Trophoblast cell (in vitro differentiated cells and primary cell): Measurements from ENCODE around the gene EIF4G2.

Experiments
- DNase-seq, 2 donors: peaks; one replicate each; pipeline ENCODE4 v3.0.0-alpha.2; 2016
- H2AFZ ChIP-seq: 2 replicates; pipeline ENCODE4 v1.6.1; 2013; ENCODE audit warnings: low read length, moderate library complexity, mild to moderate bottlenecking; ENCODE audit not compliant: insufficient read depth, poor library complexity
- H2AK5ac ChIP-seq: 2 replicates; pipeline ENCODE4 v1.6.1; 2013; ENCODE audit warnings: mild to moderate bottlenecking, low read length
- H2BK120ac ChIP-seq: 2 replicates; pipeline ENCODE4 v1.6.1; 2013; ENCODE audit warnings: low read length, mild to moderate bottlenecking, moderate library complexity; ENCODE audit not compliant: insufficient read depth, poor library complexity
- H2BK12ac ChIP-seq: 2 replicates; pipeline ENCODE4 v1.6.1; 2013; ENCODE audit warnings: mild to moderate bottlenecking, low read length, moderate library complexity
- H2BK5ac ChIP-seq: 2 replicates; pipeline ENCODE4 v1.6.1; 2013; ENCODE audit warnings: low read length, low read depth, moderate library complexity, mild to moderate bottlenecking; ENCODE audit not compliant: poor library complexity
- H3K14ac ChIP-seq: 2 replicates; pipeline ENCODE4 v1.6.1; 2013; ENCODE audit warnings: mild to moderate bottlenecking, low read length
- H3K18ac ChIP-seq: 2 replicates; pipeline ENCODE4 v1.6.1; 2013; ENCODE audit warnings: mild to moderate bottlenecking, low read length
- H3K23ac ChIP-seq: 2 replicates; pipeline ENCODE4 v1.6.1; 2013; ENCODE audit warnings: low read length
- H3K27ac ChIP-seq: 2 replicates; pipeline ENCODE4 v1.5.1; 2013; ENCODE audit warnings: low read depth, mild to moderate bottlenecking, inconsistent platforms, low read length, moderate library complexity
- H3K27me3 ChIP-seq: 2 replicates; pipeline ENCODE4 v1.6.1; 2013; ENCODE audit warnings: inconsistent platforms, mild to moderate bottlenecking, low read length, moderate library complexity; ENCODE audit not compliant: insufficient read depth
- H3K36me3 ChIP-seq, 2 experiments: 1 replicate in 1 of 2; 2 replicates in 1 of 2; pipeline ENCODE4 v1.6.1; 2013; ENCODE audit warnings: low read length in 2 of 2, mild to moderate bottlenecking in 2 of 2, moderate library complexity in 1 of 2; ENCODE audit not compliant: insufficient read depth in 2 of 2, control insufficient read depth in 1 of 2
- H3K4ac ChIP-seq: 2 replicates; pipeline ENCODE4 v1.6.1; 2013; ENCODE audit warnings: low read depth, mild to moderate bottlenecking, low read length, moderate library complexity
- H3K4me1 ChIP-seq, 2 experiments: 1 replicate in 1 of 2; 2 replicates in 1 of 2; pipeline ENCODE4 v1.6.1; 2013; ENCODE audit warnings: low read length in 2 of 2, mild to moderate bottlenecking in 2 of 2, moderate library complexity in 1 of 2; ENCODE audit not compliant: insufficient read depth in 2 of 2, control insufficient read depth in 1 of 2
- H3K4me2 ChIP-seq: 2 replicates; pipeline ENCODE4 v1.6.1; 2013; ENCODE audit warnings: inconsistent platforms, mild to moderate bottlenecking, low read length, moderate library complexity
- H3K4me3 ChIP-seq: 2 replicates; pipeline ENCODE4 v1.5.1; 2013; ENCODE audit warnings: mild to moderate bottlenecking, low read depth, low read length, inconsistent platforms
- H3K79me1 ChIP-seq: one replicate; pipeline ENCODE4 v1.6.1; 2013; ENCODE audit warnings: low read length
- H3K79me2 ChIP-seq: 2 replicates; pipeline ENCODE4 v1.6.1; 2013; ENCODE audit warnings: low read length, mild to moderate bottlenecking; ENCODE audit not compliant: control insufficient read depth, insufficient read depth, poor library complexity
- H3K9ac ChIP-seq: 2 replicates; pipeline ENCODE4 v1.6.1; 2013; ENCODE audit warnings: mild to moderate bottlenecking, low read length
- H3K9me3 ChIP-seq: 2 replicates; pipeline ENCODE4 v1.6.1; 2013; ENCODE audit warnings: low read depth, mild to moderate bottlenecking, control low read depth, inconsistent platforms, low read length; ENCODE audit not compliant: insufficient read depth
- H4K12ac ChIP-seq: 2 replicates; pipeline ENCODE4 v1.6.1; 2013; ENCODE audit warnings: low read depth, mild to moderate bottlenecking, low read length, moderate library complexity
- H4K8ac ChIP-seq: 2 replicates; pipeline ENCODE4 v1.6.1; 2013; ENCODE audit warnings: low read depth, mild to moderate bottlenecking, low read length, moderate library complexity
- H4K91ac ChIP-seq: one replicate; pipeline ENCODE4 v1.6.1; 2013; ENCODE audit warnings: low read depth, mild to moderate bottlenecking, low read length, moderate library complexity
- whole genome bisulfite sequencing: extraction: QIAGEN DNeasy Blood & Tissue Kit; methylation state at CpG from one replicate; pipeline ENCODE4 v1.1.7; 2013; ENCODE audit warnings: missing lambda C conversion rate; ENCODE audit not compliant: insufficient read length, insufficient coverage; ENCODE audit errors: extremely low coverage; 5-methylcytosine and 5-hydroxymethylcytosine counted together

Gene EIF4G2

GRCh38 chr11:10763766-10764165 lies 45.0 kb downstream of the EIF4G2 start:
- H3K27ac ChIP-seq, result no peak overlapping the region
- no peaks in the 10 kb centered on the region for H3K27me3 ChIP-seq
- no peak overlapping the region for H2BK5ac ChIP-seq
- H2BK120ac ChIP-seq, result no peak overlapping the region
- no peak overlapping the region for H3K14ac ChIP-seq
- no peak overlapping the region for H4K12ac ChIP-seq
- no peaks in the 10 kb centered on the region for H3K4me1 ChIP-seq
- peaks cover 8 to 23% of the 10 kb centered on the region in 2 experiments for H3K36me3 ChIP-seq
- H3K79me2 ChIP-seq, result no peaks in the 10 kb centered on the region
- no peak overlapping the region for H3K4ac ChIP-seq
- H2AFZ ChIP-seq, result no peak overlapping the region
- H3K9me3 ChIP-seq, result no peaks in the 10 kb centered on the region
- no peak overlapping the region for H4K91ac ChIP-seq
- no peak for DNase-seq
- H3K4me3 ChIP-seq, result no peak overlapping the region
- H3K9ac ChIP-seq, result no peak overlapping the region
- H3K79me1 ChIP-seq, result no peaks in the 10 kb centered on the region
- H3K18ac ChIP-seq, result no peak overlapping the region
- H2AK5ac ChIP-seq, result no peak overlapping the region
- WGBS, result no CpG with 5 or more reads among the region's 4 CpGs
- H3K23ac ChIP-seq, result no peak overlapping the region
- H2BK12ac ChIP-seq, result no peak overlapping the region
- H3K4me2 ChIP-seq, result no peak overlapping the region
- no peak overlapping the region for H4K8ac ChIP-seq

GRCh38 chr11:10762913-10763421 lies 45.8 kb downstream of the EIF4G2 start:
- Histone ChIP-seq H2BK12ac (no peak overlapping the region), H3K9ac (no peak overlapping the region), H3K4me2 (no peak overlapping the region), H3K79me1 (no peaks in the 10 kb centered on the region), H3K14ac (no peak overlapping the region), H3K79me2 (no peaks in the 10 kb centered on the region), H3K27me3 (no peaks in the 10 kb centered on the region), H3K4me3 (no peak overlapping the region), H3K9me3 (no peaks in the 10 kb centered on the region), H4K12ac (no peak overlapping the region), H2AFZ (no peak overlapping the region), H4K8ac (no peak overlapping the region), H3K4me1 (no peaks in the 10 kb centered on the region), H4K91ac (no peak overlapping the region), H3K18ac (no peak overlapping the region), H2AK5ac (no peak overlapping the region), H3K27ac (no peak overlapping the region), H3K4ac (no peak overlapping the region), H3K36me3 (peaks cover 9 to 25% of the 10 kb centered on the region in 2 experiments), H3K23ac (no peak overlapping the region), H2BK5ac (no peak overlapping the region), H2BK120ac (no peak overlapping the region)
- no CpG with 5 or more reads among the region's 4 CpGs for WGBS
- DNase-seq, result no peak

GRCh38 chr11:10762185-10762584 lies 46.5 kb downstream of the EIF4G2 start:
- Histone ChIP-seq H3K4ac (no peak overlapping the region), H2BK5ac (no peak overlapping the region), H2BK12ac (no peak overlapping the region), H3K79me2 (no peaks in the 10 kb centered on the region), H4K91ac (no peak overlapping the region), H3K4me3 (no peak overlapping the region), H3K14ac (no peak overlapping the region), H3K23ac (no peak overlapping the region), H3K4me1 (no peaks in the 10 kb centered on the region), H2BK120ac (no peak overlapping the region), H3K27ac (no peak overlapping the region), H3K18ac (no peak overlapping the region), H3K27me3 (no peaks in the 10 kb centered on the region), H4K12ac (no peak overlapping the region), H3K9me3 (no peaks in the 10 kb centered on the region), H2AK5ac (no peak overlapping the region), H3K9ac (no peak overlapping the region), H2AFZ (no peak overlapping the region), H3K79me1 (no peaks in the 10 kb centered on the region), H3K36me3 (peaks cover 11 to 26% of the 10 kb centered on the region in 2 experiments), H4K8ac (no peak overlapping the region), H3K4me2 (no peak overlapping the region)
- no peak for DNase-seq

- no peak overlapping the region for H3K4me2 ChIP-seq
- H3K4ac ChIP-seq, result no peak overlapping the region
- no peak overlapping the region for H2BK120ac ChIP-seq
- no peak overlapping the region for H4K8ac ChIP-seq
- H3K36me3 ChIP-seq, result peaks cover 15 to 30% of the 10 kb centered on the region in 2 experiments
- H3K14ac ChIP-seq, result no peak overlapping the region
- no peak overlapping the region for H3K9ac ChIP-seq
- no peak overlapping the region for H2BK5ac ChIP-seq
- no peak overlapping the region for H4K91ac ChIP-seq
- no peaks in the 10 kb centered on the region for H3K27me3 ChIP-seq
- H2AK5ac ChIP-seq, result no peak overlapping the region
- H3K4me3 ChIP-seq, result no peak overlapping the region
- H3K27ac ChIP-seq, result no peak overlapping the region
- no peaks in the 10 kb centered on the region for H3K79me2 ChIP-seq
- no CpG with 5 or more reads among the region's 6 CpGs for WGBS
- no peaks in the 10 kb centered on the region for H3K79me1 ChIP-seq
- no peaks in the 10 kb centered on the region for H3K4me1 ChIP-seq
- H3K23ac ChIP-seq, result no peak overlapping the region
- H3K9me3 ChIP-seq, result no peaks in the 10 kb centered on the region
- H4K12ac ChIP-seq, result no peak overlapping the region
- H3K18ac ChIP-seq, result no peak overlapping the region
- no peak overlapping the region for H2BK12ac ChIP-seq
- no peak for DNase-seq
- no peak overlapping the region for H2AFZ ChIP-seq
Observed at GRCh38 chr11:10761085-10761698, 47.5 kb downstream of the EIF4G2 start.
